Measurements from ENCODE around the gene GRIK3.
"Not testable (repeated sequence)": the region's sequence is repeated elsewhere in the genome, so short reads cannot be mapped to it uniquely, and the experiment has no call there.

The GRIK3 gene

GRCh38 chr1:36920801-36921405 lies 113.4 kb downstream of the GRIK3 start:
- no peak for TF ChIP-seq CTCF (IDR thresholded peaks at IDR 0.05; ENCODE audit: extremely low read depth, missing control alignments)
- DNase-seq (ENCODE audit: low spot score), result no peak

DNA sequence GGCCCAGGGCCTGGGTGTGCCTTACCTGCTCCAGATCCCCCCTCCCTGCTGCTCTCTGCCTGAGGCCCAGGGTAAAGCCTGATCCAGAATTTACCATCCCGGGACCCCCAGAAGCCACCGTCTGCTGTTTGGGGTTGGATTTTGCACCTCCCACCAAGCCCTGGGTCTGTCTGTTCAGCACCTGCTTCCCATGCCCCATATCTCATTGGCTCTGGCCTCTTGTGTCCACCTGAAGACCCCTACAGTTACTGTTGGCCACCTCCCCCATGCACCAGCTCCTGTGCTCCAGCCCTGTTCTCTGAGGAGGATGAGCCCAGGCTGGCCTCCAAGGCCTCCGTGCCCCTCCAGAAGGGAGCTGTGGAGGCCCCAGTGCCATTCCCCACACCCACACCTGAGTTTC lies 113.9 kb downstream of the GRIK3 start:
- no peak for TF ChIP-seq CTCF (IDR thresholded peaks at IDR 0.05; ENCODE audit: extremely low read depth, missing control alignments)
- no peak for DNase-seq (ENCODE audit: low spot score)

DNA sequence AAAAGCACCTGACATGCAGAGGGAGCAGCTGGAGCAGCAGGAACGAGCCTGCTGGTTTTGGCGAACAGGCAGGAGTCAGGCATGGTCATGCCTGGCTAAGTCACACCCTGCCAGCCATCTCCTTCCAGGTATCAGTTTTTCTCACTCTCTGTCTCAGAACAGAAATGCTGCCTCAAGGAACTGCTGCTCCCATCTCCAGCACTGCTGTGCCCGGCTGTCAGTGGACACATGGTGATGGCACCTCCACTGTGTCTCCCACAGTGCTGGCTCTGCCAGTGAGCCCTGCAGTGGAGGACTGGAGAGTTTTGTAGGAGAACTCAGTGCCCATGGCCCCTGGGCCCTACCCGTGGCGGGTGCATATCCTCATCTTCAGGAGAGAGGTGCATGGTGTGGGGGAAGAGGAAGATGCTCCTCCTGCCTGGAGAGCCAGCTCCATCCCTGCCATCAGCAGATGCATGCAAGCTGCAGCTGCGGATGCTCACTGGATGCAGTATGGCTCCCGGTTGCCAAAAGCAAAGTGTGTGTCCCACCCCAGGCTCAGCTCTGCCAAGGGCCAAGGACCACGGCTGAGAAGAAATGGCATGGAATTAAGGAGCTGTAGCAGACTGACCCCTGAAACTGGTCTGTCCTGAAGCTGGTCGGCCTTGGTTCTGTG lies 114.7 kb downstream of the GRIK3 start:
- DNase-seq (ENCODE audit: low spot score), result no peak
- no peak for TF ChIP-seq CTCF (IDR thresholded peaks at IDR 0.05; ENCODE audit: extremely low read depth, missing control alignments)

DNA sequence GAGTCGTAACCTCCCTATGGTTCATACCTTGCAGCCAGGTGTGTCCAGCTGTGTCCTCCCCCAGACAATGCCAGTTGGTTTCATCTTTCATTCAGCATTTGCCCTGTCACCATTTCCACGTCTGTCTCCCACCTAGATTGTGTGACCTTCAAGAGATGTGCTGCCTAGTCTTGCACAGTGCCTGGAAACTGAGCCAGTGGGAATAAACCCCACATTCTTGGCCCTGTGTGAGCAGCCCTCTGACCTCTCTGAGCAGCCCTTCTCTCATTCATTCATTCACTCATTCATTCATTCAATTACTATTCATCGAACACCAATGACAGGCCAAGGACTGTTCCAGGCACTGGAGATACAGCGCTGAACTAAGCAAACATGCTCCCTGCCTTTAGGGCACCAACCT lies 115.7 kb downstream of the GRIK3 start:
- TF ChIP-seq CTCF (IDR thresholded peaks at IDR 0.05; ENCODE audit: extremely low read depth, missing control alignments), result no peak
- no peak for DNase-seq (ENCODE audit: low spot score)

GRCh38 chr1:36916542-36916941 lies 117.8 kb downstream of the GRIK3 start:
- not testable (repeated sequence) for DNase-seq (ENCODE audit: low spot score)

- no peak for TF ChIP-seq CTCF (IDR thresholded peaks at IDR 0.05; ENCODE audit: extremely low read depth, missing control alignments)
- no peak for DNase-seq (ENCODE audit: low spot score)
These were observed 120.7 kb downstream of the GRIK3 start for GRCh38 chr1:36913484-36914060.

- DNase-seq (ENCODE audit: low spot score), result no peak
- no peak for TF ChIP-seq CTCF (IDR thresholded peaks at IDR 0.05; ENCODE audit: extremely low read depth, missing control alignments)
These were observed 121.3 kb downstream of the GRIK3 start for GRCh38 chr1:36913016-36913415.
